ENCODE results near the gene RBFOX2.
"Not testable (repeated sequence)": the region's sequence is repeated elsewhere in the genome, so short reads cannot be mapped to it uniquely, and the experiment has no call there.

RBFOX2 gene

GRCh38 chr22:35830305-35830704 is 198.3 kb downstream of the RBFOX2 start:
- no peak for DNase-seq (ENCODE audit: low read depth)

- DNase-seq (ENCODE audit: low read depth), result no peak
Measured at GRCh38 chr22:35824256-35824655, 204.4 kb downstream of the RBFOX2 start.

GRCh38 chr22:35821654-35822053 is 207.0 kb downstream of the RBFOX2 start:
- DNase-seq (ENCODE audit: low read depth), result no peak

DNA sequence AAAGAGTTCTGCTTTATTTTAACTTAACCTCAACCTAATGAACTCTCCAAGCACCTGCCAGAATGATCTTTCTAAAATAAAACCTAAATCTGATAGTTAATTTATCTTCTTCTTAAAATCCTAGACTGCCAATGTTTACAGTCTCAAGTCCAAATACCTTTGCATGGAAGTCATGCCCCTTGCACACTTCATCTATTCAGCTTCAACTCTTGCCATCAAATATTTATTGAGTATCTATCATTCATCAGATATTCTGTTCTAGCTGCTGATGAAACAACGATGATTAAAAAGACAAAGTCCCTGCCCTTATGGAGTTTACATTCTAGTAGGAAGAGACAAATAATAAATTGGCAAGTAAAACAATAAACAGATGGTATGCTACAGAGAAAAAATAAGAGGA is 209.2 kb downstream of the RBFOX2 start:
- no peak for DNase-seq (ENCODE audit: low read depth)

GRCh38 chr22:35818897-35819296 is 209.7 kb downstream of the RBFOX2 start:
- no peak for DNase-seq (ENCODE audit: low read depth)

GRCh38 chr22:35812600-35812999 is 216.0 kb downstream of the RBFOX2 start:
- no peak for DNase-seq (ENCODE audit: low read depth)

- no peak for DNase-seq (ENCODE audit: low read depth)
Measured at GRCh38 chr22:35811670-35812069, 217.0 kb downstream of the RBFOX2 start.

DNA sequence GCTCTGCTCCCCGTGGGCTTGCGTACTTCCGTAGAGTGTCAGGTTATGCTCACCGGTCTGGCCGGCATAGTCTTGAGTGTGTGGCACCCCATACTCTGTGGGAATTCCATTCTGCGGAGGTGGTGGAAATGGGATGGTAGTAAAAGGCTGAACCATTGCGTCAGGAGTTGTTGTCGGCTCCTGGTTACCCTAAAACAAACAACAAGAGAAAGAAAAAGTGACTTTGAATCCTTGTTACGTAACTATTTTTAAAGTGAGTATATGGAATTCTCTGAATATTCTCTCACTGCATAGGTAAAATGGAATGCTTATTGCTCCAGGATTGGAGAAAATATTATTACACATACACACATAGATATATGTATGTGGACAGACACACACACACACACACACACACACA is 218.8 kb downstream of the RBFOX2 start:
- DNase-seq (ENCODE audit: low read depth), result no peak

- DNase-seq (ENCODE audit: low read depth), result no peak
Measured at GRCh38 chr22:35808377-35808776, 220.2 kb downstream of the RBFOX2 start.

DNA sequence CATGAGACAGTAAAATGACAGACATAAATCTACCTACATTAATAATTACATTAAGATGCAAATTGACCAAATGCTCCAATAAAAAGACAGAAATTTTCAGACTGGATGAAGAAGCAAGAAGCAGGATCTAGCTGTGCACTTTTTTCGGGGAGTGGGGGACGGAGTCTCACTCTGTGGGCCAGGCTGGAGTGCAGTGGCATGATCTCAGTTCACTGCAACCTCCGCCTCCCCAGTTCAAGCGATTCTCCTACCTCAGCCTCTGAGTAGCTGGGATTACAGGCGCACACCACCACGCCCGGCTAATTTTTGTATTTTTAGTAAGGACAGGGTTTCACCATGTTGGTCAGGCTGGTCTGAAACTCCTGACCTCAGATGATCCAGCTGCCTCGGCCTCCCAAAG is 222.0 kb downstream of the RBFOX2 start:
- not testable (repeated sequence) for DNase-seq (ENCODE audit: low read depth)

DNA sequence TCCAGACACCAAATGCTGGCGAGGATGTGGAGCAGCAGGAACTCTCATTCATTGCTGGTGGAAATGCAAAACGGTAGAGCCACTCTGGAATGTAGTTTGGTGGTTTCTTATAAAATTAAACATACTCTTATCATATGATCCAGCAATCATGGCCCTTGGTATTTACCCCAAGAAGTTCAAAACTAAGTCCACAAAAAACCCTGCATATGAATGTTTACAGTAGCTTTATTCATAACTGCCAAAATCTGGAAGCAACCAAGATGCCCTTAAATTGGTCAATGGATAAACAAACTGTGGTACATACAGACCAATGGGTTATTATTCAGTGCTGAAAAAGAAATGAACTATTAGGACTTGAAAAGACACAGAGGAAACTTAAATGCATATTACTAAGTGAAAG is 223.2 kb downstream of the RBFOX2 start:
- no peak for DNase-seq (ENCODE audit: low read depth)

DNA sequence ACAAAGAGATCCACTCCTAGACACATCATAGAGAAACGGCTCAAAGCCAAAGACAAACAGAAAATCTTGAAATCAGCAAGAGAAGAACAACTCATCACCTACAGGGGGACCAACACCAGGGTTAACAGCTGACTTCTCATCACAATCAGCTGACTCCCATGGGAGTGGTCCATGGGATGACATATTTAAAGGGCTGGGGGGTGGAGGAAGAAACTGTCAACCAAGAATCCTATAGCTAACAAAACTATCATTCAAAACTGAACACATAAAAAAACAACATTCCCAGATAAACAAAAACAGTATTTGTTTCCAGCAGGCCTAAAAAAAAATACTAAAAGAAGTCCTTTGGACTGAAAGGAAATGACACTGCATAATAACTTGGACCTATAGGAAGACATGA is 224.2 kb downstream of the RBFOX2 start:
- no peak for DNase-seq (ENCODE audit: low read depth)

DNA sequence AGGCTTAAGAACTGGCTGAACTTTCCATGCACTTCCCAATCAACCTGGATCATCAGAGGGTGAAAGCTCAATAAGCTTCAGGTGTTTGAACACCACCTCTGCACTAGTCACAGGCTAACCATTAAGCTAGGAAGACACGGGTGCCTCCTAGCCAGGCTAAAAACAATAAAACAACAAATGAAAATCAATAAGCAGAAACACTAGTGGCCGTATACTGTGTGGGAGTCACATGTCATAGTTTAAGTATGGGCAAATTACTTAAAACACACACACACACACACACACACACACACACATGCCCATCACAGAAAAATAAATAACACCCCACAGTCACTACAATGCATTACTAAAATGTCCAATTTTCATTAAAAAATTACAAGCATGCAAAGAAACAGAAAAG is 225.7 kb downstream of the RBFOX2 start:
- DNase-seq (ENCODE audit: low read depth), result no peak

DNA sequence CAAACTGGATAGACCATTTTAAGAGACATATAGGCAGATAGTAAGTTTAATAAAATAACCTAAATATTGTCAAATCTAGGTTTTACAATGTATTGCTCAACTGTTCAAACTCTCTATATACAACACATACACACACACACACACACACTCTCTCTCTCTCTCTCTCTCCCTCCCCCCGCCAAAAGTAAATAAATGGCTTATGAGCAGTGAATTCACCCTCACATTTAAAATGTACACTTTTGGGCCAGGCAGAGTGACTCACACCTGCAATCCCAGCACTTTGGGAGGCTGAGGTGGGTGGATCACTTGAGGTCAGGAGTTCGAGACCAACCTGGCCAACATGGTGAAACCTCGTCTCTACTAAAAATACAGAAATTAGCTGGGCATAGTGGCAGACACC is 227.3 kb downstream of the RBFOX2 start:
- not testable (repeated sequence) for DNase-seq (ENCODE audit: low read depth)

DNA sequence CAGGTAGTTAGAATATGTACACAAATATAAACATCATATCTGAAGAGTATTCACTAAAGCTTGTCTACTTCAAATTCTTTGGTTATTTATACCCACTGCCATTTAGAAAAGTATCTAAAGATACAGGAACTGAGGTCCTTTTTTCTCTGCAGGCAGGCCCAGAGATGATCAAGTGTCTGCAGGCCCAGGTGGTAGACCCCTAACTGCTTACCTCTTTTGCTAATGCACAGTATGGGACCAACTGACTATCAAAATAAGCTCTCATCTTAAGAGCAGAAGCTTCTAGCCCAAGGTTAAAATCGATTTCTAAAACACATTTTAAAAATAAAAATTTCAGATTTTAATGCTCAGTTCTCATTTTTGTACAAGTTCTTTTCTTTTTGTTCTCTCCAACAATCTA is 229.5 kb downstream of the RBFOX2 start:
- DNase-seq (ENCODE audit: low read depth), result no peak

DNA sequence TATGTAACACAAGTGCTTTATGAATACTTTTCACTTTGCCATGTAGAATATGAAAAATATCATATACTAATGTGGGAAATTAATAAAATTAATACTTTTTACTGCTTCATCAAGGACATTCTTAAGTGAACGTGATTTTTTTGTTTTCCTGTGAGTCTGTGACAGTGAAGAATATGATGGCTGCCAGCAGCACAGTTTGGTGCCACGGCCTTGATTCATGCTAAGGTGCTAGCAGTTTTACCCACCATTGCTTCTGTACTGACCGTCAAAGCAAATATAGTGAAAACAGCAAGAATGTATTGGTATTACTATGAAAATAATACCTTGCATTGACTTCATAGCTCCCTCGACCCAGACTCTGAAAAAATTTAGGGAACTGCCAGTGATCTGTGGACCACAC is 231.2 kb downstream of the RBFOX2 start:
- no peak for DNase-seq (ENCODE audit: low read depth)

GRCh38 chr22:35795476-35795875 is 233.1 kb downstream of the RBFOX2 start:
- DNase-seq (ENCODE audit: low read depth), result no peak

GRCh38 chr22:35792506-35792905 is 236.1 kb downstream of the RBFOX2 start:
- no peak for DNase-seq (ENCODE audit: low read depth)

- DNase-seq (ENCODE audit: low read depth), result not testable (repeated sequence)
Measured at GRCh38 chr22:35791788-35792187, 236.8 kb downstream of the RBFOX2 start.

DNA sequence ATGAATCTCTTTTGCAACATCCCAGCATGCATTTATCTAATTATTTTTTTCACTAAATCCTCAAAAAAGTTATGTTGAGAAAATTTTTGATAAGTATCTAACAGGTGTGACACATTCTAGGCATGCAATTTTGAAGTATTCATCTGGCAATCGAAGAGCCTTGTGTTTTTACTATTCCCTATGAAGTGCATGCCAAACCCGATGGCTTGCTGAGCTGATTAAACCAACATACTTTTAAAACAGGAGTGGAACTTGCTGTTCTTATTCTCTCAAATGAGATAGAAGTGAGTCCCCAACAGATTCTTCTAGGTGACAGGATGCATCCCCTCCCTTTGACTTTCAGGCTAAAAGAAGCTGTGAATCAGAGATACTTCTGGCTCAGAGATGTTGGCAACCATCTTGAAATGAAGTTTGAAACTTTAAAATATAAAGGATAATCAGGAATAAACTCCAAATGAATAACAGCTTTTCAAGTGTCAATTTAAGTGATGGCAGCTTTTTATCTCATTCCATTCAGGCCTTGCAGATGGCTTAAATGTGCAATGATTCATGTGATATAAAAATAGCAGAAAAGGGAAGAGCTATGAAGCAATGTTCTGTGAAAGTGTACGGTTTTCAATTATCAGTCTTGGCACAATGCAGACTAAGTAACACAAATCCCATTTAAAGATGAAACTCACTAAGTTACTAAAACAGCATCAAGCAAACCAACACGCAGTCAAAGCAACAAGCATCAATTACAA is 243.3 kb downstream of the RBFOX2 start:
- no peak for DNase-seq (ENCODE audit: low read depth)

DNA sequence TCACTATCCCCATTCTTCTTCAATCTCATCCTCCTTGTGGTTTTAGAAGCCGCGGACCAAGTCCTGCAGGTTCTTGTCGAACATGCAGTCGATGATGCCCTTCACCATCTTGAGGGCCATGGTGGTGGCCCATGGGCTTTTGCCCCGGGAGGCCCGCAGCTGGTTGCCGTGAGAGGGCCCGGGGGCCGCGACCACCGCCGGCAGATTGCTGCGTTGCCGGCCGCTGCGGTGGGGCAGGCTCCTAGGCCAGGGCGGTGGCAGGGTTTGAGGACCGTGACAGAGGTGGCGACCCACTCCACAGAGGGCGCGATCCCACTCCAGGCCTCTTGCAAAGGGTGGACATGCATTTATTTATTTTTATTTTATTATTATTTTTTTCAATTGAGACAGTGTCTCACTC is 244.0 kb downstream of the RBFOX2 start:
- no peak for DNase-seq (ENCODE audit: low read depth)

DNA sequence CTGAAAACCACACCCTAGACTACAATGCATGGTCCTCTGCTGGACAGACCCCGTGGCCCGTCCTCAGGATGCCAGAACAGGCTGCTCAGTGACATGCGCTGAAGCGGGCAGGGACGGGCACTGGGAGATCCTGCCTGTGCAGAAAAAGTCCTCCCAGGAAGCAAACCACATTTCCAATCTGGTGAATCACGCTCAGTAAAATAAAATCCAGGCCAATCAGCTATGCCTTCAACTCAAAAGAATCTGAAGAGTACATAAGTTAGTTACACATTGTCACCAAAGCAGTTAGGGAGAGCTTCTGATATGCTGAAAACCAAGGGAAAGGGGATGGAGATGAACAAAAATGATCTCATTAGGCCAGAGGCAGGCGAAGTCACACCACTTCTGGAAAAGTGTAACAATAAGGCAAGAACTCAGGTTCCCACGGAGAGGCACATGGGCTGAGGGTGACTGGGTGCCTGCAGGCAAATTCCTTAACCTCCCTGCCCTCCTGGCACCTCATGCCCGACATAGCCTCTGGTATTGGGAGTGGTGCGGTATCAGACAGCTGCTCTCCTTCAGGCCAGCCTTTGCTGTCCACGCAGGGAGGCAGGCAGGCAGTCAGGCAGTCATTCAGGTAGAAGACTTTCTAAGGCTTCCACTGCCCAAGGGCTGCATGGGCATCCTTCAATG is 244.5 kb downstream of the RBFOX2 start:
- DNase-seq (ENCODE audit: low read depth), result no peak

DNA sequence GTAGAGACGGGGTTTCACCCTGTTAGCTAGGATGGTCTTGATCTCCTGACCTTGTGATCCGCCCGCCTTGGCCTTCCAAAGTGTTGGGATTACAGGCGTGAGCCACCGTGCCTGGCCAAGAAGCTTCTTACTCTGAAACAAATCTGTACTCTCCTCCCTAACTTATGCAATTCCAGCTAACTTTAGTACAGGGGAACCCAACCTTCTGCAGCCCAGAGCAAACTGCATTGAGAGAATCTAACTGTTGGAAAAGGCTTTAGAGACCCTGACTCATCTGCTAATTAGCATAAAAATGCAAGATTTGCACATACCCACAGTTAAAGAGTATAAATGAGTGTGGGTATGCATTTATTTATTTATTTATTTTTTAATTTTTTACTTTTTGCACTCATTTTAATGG is 246.1 kb downstream of the RBFOX2 start:
- DNase-seq (ENCODE audit: low read depth), result no peak

- DNase-seq (ENCODE audit: low read depth), result no peak
Measured at GRCh38 chr22:35781898-35782297, 246.7 kb downstream of the RBFOX2 start.

Measured in activated gamma-delta T cell treated with anti-CD3 and anti-CD28 coated beads, Interleukin-2, amount 50 U/mL, for 16 hours (primary cell).